NOMO-1 treated with dmso at 0.1 percent for 144 hours (cell line): Measurements from ENCODE around the gene RAB27A.

Experiments used
- DNase-seq: peaks from one replicate; lab custom pipeline; 2025; ENCODE audit not compliant: unreplicated experiment; lab: John Stamatoyannopoulos, UW

The RAB27A gene

GRCh38 chr15:55230051-55230670 is 59.5 kb downstream of the RAB27A start:
- no peak for DNase-seq

GRCh38 chr15:55226127-55226526 is 63.5 kb downstream of the RAB27A start:
- DNase-seq = no peak

GRCh38 chr15:55224892-55225291 is 64.7 kb downstream of the RAB27A start:
- peak; percentile 82 for DNase-seq

- DNase-seq = peak; percentile 85
Observed at GRCh38 chr15:55222588-55222987, 67.0 kb downstream of the RAB27A start.

- DNase-seq = peak; percentile 89
Observed at GRCh38 chr15:55221090-55222011, 68.3 kb downstream of the RAB27A start.

GRCh38 chr15:55220606-55221005 is 69.0 kb downstream of the RAB27A start:
- DNase-seq = no peak

- no peak for DNase-seq
Observed at GRCh38 chr15:55218056-55218455, 71.6 kb downstream of the RAB27A start.

- no peak for DNase-seq
Observed at GRCh38 chr15:55204464-55204863, 85.1 kb downstream of the RAB27A start.

- no peak for DNase-seq
Observed at GRCh38 chr15:55202206-55202605, 87.4 kb downstream of the RAB27A start.

- DNase-seq = no peak
Observed at GRCh38 chr15:55198706-55199105, 90.9 kb downstream of the RAB27A start.

GRCh38 chr15:55197719-55198118 is 91.9 kb downstream of the RAB27A start:
- no peak for DNase-seq

- DNase-seq = no peak
Observed at GRCh38 chr15:55197362-55197705, 92.3 kb downstream of the RAB27A start.

- DNase-seq = peak; percentile 97
Observed at GRCh38 chr15:55196458-55197361, 92.9 kb downstream of the RAB27A start, which contains the start of gene RSL24D1. RSL24D1 (minus strand) TSS chr15:55196941; CDS start chr15:55196890, 51 bp downstream.

GRCh38 chr15:55195996-55196395 is 93.6 kb downstream of the RAB27A start:
- peak; percentile 18 for DNase-seq

GRCh38 chr15:55194256-55194655 is 95.4 kb downstream of the RAB27A start:
- peak; percentile 44 for DNase-seq

GRCh38 chr15:55186331-55186730 is 103.3 kb downstream of the RAB27A start:
- no peak for DNase-seq

GRCh38 chr15:55183679-55184078 is 105.9 kb downstream of the RAB27A start:
- DNase-seq = no peak

- no peak for DNase-seq
Observed at GRCh38 chr15:55179141-55179540, 110.5 kb downstream of the RAB27A start.

- DNase-seq = no peak
Observed at GRCh38 chr15:55170361-55170760, 119.3 kb downstream of the RAB27A start.

- DNase-seq = peak; percentile 43
Observed at GRCh38 chr15:55168350-55168974, 121.2 kb downstream of the RAB27A start.

- DNase-seq = no peak
Observed at GRCh38 chr15:55164284-55164683, 125.3 kb downstream of the RAB27A start.
